SIG-M5 (cell line): ENCODE data around the gene CCNH.

Source experiments
- DNase-seq: peaks from one replicate; lab custom pipeline; 2025; lab: John Stamatoyannopoulos, UW

The CCNH gene

GRCh38 chr5:87403409-87403808, 9.3 kb downstream of the CCNH start:
- no peak for DNase-seq

DNA sequence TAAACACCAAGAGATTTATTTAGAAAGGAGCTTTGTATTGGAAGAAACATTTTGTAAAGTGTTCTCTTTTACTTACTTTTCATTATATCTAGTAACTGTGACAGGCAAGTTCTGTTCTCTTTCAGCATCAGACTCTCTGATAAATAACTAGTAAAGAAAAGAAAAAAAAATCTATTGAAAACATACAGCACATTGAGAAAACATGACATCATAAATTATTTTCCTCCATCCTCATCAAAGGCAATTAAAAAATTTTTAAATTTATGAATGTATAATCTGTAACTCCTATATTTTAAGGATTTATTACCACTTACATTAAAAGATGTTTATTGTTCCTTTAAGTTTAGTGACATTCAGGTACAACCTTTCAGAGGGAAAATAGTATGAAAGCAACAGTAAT, 11.1 kb downstream of the CCNH start:
- DNase-seq = no peak

- DNase-seq = no peak
Measured at GRCh38 chr5:87400305-87400899, 12.3 kb downstream of the CCNH start.

DNA sequence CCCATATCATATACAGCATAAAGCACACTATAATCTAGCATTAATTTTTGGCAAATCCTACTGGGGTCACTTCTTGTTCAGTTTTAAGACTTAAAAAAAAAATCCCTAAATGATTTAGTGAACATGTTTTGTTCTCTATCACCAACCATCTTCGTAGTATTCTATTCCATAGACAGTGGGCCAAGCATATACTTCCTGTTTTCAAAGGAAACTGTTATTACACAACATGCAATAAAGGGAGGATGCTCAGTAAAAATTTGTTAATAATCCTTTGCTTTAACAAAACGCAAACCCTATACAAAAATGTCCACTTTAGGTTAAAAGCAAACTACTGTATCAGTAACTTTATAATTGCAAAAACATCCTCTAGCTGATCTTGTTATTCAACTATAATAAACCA, 13.0 kb downstream of the CCNH start:
- DNase-seq = peak; percentile 8

- DNase-seq = no peak
Measured at GRCh38 chr5:87398981-87399614, 13.6 kb downstream of the CCNH start.

DNA sequence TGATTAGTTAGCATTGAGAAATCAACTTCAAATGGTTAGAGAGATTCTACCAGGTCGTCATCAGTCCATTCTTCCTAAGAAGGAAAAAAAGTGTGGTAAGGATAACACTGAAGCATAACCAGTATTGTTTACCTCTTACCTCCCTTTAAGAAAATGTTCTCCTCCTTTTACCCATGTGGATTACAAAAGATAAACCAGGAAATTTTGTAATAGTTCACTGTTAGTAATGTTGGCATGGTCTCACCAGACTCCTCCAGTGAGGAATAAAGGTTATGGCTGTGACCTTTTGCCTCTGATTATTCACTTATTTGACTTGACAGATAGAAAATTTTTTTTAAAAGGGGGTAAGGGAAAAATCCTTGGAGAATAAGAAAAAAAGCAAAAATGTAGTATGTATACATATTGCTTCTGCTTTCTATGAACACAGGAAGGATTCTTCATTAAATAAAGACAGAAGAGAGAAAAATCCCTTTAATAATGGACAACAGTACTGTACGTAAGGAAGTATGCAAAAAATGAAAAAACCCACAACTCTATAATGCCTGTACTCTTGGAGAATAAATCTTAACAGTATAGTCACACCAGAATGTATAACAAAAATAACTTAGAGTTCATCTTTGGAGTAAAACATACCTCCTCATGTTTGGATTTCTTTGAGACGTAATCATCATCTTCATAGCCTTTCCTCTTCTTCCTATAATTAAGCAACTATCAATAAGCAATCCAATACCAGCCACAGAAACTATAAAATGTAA, 18.1 kb downstream of the CCNH start:
- DNase-seq = no peak

GRCh38 chr5:87393331-87393730, 19.4 kb downstream of the CCNH start:
- no peak for DNase-seq

DNA sequence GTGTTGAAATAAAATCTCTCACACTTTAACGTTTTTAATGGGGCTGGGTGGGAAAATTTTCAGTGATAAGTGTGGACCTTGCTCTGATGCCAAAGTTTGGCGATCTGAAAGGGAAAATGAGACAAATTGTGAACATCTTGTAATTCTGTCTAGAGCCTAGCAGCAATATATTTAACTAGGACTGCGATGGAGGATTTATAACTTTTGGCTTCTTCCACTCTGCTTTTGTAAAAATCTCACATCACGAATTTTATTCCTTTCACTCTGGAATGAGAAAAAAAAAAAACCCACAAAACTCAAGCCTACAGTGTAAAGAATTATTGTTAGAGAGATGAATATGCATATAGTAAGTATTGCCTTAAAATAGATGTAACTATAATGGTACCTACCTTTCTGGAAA, 19.9 kb downstream of the CCNH start:
- no peak for DNase-seq

- DNase-seq = no peak
Measured at GRCh38 chr5:87392170-87392569, 20.6 kb downstream of the CCNH start.

DNA sequence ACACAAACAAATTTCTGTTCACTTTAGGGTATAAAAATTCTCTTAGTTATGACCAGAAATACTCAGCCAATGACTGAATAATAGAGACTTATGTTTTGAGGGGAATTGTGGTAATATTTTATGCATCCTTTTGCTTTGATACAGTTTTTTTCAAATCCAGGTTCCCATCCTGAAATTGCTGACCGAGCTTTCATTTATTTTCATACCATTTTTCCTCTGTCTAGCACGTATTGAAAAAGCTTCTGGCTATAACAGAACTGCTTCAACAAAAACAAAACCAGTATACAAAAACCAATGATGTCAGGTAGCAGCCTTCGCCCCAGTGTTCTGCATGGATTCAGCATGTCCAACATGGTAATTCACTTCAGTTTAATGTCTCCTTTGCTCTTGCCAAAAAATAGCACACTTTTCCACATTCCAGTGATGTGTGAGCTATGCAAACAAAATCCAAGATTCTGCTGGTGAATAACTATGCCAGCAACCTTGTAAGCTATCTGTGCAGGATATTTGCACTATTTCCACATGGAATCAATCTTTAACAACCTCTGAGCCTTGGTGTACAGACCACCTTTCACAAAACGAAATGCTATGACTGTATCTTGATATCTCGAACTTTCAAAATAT, 22.0 kb downstream of the CCNH start:
- DNase-seq = no peak

- DNase-seq = no peak
Measured at GRCh38 chr5:87390075-87390474, 22.7 kb downstream of the CCNH start.

GRCh38 chr5:87389296-87390034, 23.3 kb downstream of the CCNH start:
- no peak for DNase-seq

DNA sequence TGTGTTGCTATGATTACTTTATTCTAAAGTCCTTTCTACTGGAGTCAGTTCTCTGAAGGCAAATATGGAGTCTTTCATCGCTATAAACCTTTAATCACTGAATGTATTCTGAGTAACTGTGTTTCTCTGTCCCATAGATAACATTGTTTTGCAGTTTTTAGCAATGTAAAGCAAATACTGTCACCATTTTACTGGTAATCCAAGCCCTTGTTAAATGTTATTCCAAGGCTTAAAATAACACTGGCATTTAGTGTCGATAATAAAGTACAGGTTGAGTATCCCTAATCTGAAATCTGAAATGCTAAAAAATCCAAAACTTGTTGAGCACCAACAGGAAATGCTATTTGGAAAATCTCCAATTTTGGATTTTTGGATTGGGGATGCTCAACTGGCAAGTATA, 24.6 kb downstream of the CCNH start:
- no peak for DNase-seq

DNA sequence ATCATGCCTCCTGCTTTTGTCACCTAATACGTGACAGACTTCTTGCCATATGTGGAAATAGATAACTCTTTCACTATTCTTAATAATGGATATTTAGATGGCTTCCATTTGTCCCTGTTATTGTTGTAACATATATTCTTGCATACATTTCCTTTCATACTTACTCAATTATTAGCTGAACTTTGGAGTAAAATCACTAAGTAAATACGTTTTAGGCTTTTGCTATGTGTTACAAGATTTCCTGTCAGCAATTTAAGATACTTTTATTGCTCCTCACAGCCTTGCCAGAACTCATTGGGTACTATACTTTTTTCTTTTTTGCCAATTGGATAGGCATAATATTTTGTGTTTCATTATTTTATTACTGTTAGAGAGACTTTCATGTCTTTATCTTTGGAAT, 26.9 kb downstream of the CCNH start:
- no peak for DNase-seq

DNA sequence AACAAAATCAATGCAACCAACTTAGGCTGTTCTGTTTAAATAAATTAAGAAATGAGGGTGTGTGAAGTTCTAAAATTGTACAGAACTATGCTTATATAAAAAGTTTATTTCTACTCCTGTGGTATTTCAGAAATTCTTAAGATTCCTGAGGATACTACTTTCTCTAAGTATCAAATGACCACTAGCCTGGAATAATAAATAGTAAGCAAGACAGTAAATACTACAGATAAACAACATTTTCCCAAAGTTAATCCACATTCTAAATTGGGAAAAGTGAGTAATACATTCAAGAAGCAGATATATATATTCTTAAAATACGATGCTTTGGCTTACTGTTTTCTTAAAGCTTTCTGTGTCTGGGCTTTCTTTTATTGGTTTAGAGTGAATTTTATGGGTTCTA, 29.5 kb downstream of the CCNH start:
- no peak for DNase-seq

DNA sequence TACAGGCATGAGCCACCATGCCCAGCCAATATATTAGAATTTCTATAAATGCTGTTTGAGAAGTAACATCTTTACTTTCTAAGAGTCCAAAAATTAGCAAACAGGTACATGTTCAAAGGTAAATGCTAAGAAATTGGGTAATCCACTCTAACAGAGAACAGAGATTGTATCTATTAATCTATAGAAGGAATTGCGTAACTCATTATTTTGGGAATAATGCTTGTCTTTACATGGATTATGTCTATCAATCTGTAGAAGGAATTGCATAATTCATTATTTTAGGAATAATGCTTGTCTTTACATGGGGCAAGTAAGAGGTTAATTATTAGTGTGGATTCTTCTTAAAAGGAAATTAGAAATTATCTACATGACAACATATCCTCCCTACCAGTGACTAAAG, 30.5 kb downstream of the CCNH start:
- DNase-seq = no peak

- DNase-seq = no peak
Measured at GRCh38 chr5:87372705-87373104, 40.0 kb downstream of the CCNH start.

DNA sequence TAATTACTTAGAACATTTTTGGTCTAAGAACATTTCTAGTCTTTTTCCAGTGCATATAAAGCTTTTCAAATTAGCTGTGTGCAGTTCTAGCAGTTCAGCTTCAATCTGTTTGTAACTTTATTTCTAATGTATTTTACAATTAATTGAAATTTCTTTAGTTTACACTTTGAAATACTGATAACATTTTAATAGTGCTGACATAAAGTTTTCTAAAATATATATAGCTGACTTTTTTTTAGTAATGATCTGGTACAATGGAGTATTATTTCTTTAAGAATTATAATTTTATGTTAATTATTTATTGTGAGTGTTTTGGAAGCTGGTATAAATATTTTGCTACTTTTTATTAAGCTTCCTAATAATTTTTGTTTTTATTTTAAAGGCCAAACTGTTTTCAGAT, 43.3 kb downstream of the CCNH start:
- DNase-seq = no peak

DNA sequence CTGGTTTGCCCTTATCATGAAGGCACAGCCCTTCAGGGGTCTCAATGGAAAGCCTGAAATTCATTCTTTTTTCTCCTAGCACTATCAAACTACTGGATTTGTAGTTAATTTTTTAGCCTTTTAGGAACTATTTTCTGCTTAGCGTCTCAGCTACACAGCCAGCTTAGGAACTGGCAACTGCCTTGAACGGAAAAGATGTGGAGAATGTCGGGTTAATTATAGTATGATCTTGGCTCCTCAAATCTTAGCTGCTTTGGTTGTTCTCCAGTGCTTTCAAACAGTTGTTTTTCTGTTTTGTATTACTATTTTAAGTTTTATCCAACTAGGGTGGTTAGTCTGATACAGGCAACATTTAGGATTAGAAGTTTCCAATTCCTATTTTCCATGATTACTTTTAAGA, 44.1 kb downstream of the CCNH start:
- no peak for DNase-seq

DNA sequence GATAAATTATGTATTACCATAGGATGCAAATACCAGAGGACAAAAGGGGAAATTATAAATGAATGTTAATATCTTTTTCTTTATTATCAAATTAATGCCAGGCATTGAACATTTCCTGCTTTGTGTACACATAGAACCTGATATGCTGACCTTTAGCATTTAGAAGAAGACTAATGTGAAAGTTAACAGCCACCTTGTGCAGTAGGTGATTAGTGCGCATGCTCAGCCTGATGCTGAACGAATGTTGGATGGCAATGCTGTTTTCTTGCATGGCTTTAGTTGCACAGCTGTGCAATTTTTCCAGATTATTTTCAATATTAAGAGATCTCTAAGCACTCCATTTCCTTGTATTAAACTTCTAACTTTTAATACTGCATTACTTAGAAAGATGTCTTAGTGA, 45.5 kb downstream of the CCNH start:
- DNase-seq = no peak

- DNase-seq = no peak
Measured at GRCh38 chr5:87361536-87362213, 51.1 kb downstream of the CCNH start.

GRCh38 chr5:87361031-87361445, 51.7 kb downstream of the CCNH start:
- DNase-seq = no peak
